Progenitor cell of endocrine pancreas (in vitro differentiated cells): Measurements from ENCODE around the gene DGCR2. TPM values are rescaled to one million over a fixed set of nuclear protein-coding genes. Genes with fewer than 3 reads are reported as not detected.

Experiments used
- DNase-seq: peaks from one replicate; pipeline ENCODE4 v3.0.0; 2021; ENCODE audit warnings: low spot score; ENCODE audit not compliant: unreplicated experiment
- H3K27ac Mint-ChIP-seq: 2 replicates; pipeline ENCODE4 v1.8.0; 2021; ENCODE audit warnings: mild to moderate bottlenecking, moderate library complexity, mixed read lengths
- H3K27me3 Mint-ChIP-seq: 2 replicates; pipeline ENCODE4 v1.8.0; 2021; ENCODE audit warnings: mixed read lengths
- H3K36me3 Mint-ChIP-seq: 2 replicates; pipeline ENCODE4 v1.8.0; 2022; ENCODE audit warnings: mixed read lengths; ENCODE audit not compliant: insufficient read depth
- H3K4me1 Mint-ChIP-seq: 2 replicates; pipeline ENCODE4 v1.8.0; 2021; ENCODE audit warnings: low read depth, mixed read lengths
- H3K4me3 Mint-ChIP-seq: 2 replicates; pipeline ENCODE4 v1.8.0; 2021; ENCODE audit warnings: low read depth, mild to moderate bottlenecking, moderate library complexity, mixed read lengths
- H3K9me3 Mint-ChIP-seq: 2 replicates; pipeline ENCODE4 v1.8.0; 2021; ENCODE audit warnings: low read depth, mixed read lengths
- total RNA-seq: library from RNA; stranded (reverse); gene quantifications from 2 replicates; pipeline ENCODE4 v1.2.1, GENCODE V29; 2021
- TF ChIP-seq, protein P1 (sequence below): fragments of 200-600 bp; sonication (generic); IDR thresholded peaks from one replicate; pipeline ENCODE4 v1.5.0; 2021; ENCODE audit warnings: antibody characterized with exemption, mild to moderate bottlenecking; ENCODE audit not compliant: unreplicated experiment

DGCR2 gene
- total RNA-seq, 1 donor from 2014 or later: 89.1 TPM

GRCh38 chr22:19094393-19094997 is 27.7 kb downstream of the DGCR2 start:
- H3K27ac Mint-ChIP-seq: no peak overlapping the region
- peaks cover 6% of the 10 kb centered on the region for H3K36me3 Mint-ChIP-seq
- TF ChIP-seq, protein P1, sequence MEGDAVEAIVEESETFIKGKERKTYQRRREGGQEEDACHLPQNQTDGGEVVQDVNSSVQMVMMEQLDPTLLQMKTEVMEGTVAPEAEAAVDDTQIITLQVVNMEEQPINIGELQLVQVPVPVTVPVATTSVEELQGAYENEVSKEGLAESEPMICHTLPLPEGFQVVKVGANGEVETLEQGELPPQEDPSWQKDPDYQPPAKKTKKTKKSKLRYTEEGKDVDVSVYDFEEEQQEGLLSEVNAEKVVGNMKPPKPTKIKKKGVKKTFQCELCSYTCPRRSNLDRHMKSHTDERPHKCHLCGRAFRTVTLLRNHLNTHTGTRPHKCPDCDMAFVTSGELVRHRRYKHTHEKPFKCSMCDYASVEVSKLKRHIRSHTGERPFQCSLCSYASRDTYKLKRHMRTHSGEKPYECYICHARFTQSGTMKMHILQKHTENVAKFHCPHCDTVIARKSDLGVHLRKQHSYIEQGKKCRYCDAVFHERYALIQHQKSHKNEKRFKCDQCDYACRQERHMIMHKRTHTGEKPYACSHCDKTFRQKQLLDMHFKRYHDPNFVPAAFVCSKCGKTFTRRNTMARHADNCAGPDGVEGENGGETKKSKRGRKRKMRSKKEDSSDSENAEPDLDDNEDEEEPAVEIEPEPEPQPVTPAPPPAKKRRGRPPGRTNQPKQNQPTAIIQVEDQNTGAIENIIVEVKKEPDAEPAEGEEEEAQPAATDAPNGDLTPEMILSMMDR: no peak

DNA sequence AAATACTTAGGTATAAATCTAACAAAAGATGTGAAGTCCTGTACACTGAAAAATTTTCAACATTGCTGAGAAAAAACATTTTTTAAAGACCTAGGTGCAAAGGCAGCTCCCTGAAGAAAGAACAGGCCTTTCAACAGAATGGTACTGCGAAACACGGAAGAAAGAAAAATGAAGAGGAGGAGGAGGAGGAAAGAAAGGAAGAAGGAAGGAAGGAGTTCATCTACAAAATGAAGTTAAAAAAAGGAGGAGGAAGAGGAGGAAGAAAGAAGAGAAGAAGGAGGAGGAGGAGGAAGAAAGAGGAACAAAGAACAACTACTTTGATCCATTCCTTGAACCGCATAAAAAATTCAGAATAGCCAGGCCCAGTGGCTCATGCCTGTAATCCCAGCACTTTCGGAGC is 29.5 kb downstream of the DGCR2 start:
- no peak for DNase-seq
- peaks cover 10% of the 10 kb centered on the region for H3K36me3 Mint-ChIP-seq
- TF ChIP-seq, protein P1: no peak
- H3K4me1 Mint-ChIP-seq: peaks cover 1% of the 10 kb centered on the region
- peak overlapping the region; percentile 87 for H3K27ac Mint-ChIP-seq
- H3K9me3 Mint-ChIP-seq: no peaks in the 10 kb centered on the region
- no peak overlapping the region for H3K4me3 Mint-ChIP-seq
- H3K27me3 Mint-ChIP-seq: no peaks in the 10 kb centered on the region

More at GRCh38 chr22:19094393-19094997, 27.7 kb downstream of the DGCR2 start:
- no peak for DNase-seq
- H3K27me3 Mint-ChIP-seq: no peaks in the 10 kb centered on the region
- no peak overlapping the region for H3K4me3 Mint-ChIP-seq
- H3K4me1 Mint-ChIP-seq: peaks cover 1% of the 10 kb centered on the region
- no peaks in the 10 kb centered on the region for H3K9me3 Mint-ChIP-seq

DNA sequence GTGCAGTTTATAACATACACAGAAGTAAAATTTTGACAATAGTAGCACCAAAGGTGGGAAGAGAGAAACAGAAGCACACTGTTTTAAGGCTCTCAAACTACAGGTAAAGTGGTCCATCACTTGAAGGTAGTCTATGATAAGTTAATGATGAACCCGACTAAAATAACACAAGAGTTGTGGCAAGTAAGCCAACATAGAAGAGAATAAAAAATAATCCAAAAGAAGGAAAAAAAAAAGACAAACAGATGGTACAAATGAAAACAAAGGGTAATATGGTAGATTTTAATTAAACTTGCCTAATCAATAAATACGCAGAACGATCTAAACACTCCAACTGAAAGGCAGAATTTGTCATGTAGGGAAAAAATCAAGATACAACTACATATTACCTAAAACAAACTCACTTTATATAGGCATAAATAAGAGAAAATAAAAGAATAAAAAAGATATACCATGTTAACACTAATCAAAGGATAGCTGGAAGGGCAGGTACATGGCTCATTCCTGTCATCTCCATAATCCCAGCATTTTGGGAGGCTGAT is 31.6 kb downstream of the DGCR2 start:
- H3K27me3 Mint-ChIP-seq: no peaks in the 10 kb centered on the region
- peaks cover 1% of the 10 kb centered on the region for H3K4me1 Mint-ChIP-seq
- no peak overlapping the region for H3K4me3 Mint-ChIP-seq
- peaks cover 9% of the 10 kb centered on the region for H3K36me3 Mint-ChIP-seq
- no peak overlapping the region for H3K27ac Mint-ChIP-seq
- peaks cover under 1% of the 10 kb centered on the region for H3K9me3 Mint-ChIP-seq
- DNase-seq: no peak
- TF ChIP-seq, protein P1: no peak

DNA sequence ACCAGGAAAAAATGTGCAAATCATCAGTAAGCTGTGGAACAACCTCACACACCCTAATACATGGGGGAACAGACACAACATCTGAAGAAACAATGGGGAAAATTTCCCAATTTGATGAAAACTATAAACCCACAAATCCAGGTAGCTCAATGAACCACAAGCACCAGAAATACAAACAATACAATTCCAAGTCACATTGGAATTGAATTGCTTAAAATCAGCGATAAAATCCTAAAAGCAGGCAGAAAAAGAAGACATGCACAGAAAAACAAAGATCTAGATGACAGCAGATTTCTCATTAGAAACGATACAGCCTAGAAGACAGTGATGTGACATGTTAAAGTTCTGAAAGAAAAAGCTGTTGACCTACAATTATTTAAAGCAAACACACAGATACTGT is 32.0 kb downstream of the DGCR2 start:
- TF ChIP-seq, protein P1: no peak
- no peaks in the 10 kb centered on the region for H3K27me3 Mint-ChIP-seq
- no peak overlapping the region for H3K27ac Mint-ChIP-seq
- H3K4me3 Mint-ChIP-seq: no peak overlapping the region
- H3K36me3 Mint-ChIP-seq: peaks cover 13% of the 10 kb centered on the region
- H3K9me3 Mint-ChIP-seq: peaks cover 3% of the 10 kb centered on the region
- no peak for DNase-seq
- peaks cover 1% of the 10 kb centered on the region for H3K4me1 Mint-ChIP-seq

GRCh38 chr22:19088866-19089595 is 33.2 kb downstream of the DGCR2 start:
- TF ChIP-seq, protein P1: no peak
- Mint-ChIP-seq H3K4me1 (peaks cover 1% of the 10 kb centered on the region), H3K36me3 (peaks cover 16% of the 10 kb centered on the region), H3K27ac (no peak overlapping the region), H3K27me3 (no peaks in the 10 kb centered on the region), H3K9me3 (peaks cover 3% of the 10 kb centered on the region), H3K4me3 (no peak overlapping the region)
- no peak for DNase-seq
